HG03280 (cell line): Measurements from ENCODE around the gene PAPSS2.
A peak's percentile ranks its signal among the peaks of the same experiment; 100 is the strongest.
"Not testable (repeated sequence)": the region's sequence is repeated elsewhere in the genome, so short reads cannot be mapped to it uniquely, and the experiment has no call there.

ENCODE experiments used
- ATAC-seq: cut with Tn5 transposase; IDR thresholded peaks from one replicate; pipeline ENCODE4 v1.9.1; 2021; ENCODE audit warnings: mild to moderate bottlenecking, moderate library complexity; ENCODE audit not compliant: unreplicated experiment

The PAPSS2 gene

GRCh38 chr10:87659571-87660483, at the start of gene PAPSS2:
Gene PAPSS2, plus strand, starts transcription at chr10:87659878. Its CDS starts 104 bp downstream, at chr10:87659982.
- no peak for ATAC-seq

DNA sequence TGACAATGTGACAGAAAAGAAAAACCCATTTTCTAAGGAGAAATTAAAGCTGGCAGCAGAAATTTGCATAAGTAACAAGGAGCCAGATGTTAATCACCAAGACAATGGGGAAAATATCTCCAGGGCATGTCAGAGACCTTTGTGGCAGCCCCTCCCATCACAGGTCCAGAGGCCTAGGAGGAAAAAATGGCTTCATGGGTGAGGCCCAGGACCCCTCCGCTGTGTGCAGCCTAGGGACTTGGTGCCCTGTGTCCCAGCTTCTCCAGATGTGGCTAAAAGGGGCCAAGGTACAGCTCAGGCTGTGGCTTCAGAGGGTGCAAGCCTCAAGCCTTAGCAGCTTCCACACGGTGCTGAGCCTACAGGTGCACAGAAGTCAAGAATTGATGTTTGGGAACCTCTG, 48.3 kb upstream of the PAPSS2 start:
- ATAC-seq = not testable (repeated sequence)

DNA sequence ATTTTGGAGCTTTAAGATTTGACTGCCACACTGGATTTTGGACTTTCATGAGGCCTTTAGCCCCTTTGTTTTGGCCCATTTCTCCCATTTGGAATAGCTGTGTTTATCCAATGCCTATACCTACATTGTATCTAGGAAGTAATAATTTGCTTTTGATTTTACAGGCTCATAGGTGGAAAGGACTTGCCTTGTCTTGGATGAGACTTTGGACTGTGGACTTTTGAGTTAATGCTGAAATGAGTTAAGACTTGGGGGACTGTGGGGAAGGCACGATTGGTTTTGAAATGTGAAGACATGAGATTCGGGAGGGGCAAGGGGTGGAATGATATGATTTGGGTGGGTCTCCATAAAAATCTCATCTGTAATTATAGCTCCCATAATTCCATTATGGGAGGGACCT, 47.6 kb upstream of the PAPSS2 start:
- no peak for ATAC-seq

DNA sequence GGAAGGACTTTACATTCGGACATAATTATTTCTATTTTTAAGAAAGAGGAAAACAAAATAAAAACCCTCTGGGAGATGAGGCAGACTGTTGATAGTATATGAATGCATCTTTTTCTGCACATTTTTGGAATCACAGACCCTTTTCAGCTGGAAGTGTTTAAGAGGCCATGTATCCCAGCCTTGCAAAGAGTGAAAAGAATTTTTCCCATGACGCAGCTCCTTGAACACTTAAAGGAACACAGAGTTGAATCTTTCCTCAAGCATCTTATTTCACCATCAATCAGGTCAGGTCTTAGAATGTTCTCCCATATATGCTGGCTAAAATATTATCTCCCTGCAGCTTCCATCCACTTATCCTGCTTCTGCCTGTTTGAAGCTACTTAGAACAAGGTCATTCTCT, 45.9 kb upstream of the PAPSS2 start:
- ATAC-seq = no peak

- no peak for ATAC-seq
Observed at GRCh38 chr10:87615856-87616255, 43.8 kb upstream of the PAPSS2 start.

DNA sequence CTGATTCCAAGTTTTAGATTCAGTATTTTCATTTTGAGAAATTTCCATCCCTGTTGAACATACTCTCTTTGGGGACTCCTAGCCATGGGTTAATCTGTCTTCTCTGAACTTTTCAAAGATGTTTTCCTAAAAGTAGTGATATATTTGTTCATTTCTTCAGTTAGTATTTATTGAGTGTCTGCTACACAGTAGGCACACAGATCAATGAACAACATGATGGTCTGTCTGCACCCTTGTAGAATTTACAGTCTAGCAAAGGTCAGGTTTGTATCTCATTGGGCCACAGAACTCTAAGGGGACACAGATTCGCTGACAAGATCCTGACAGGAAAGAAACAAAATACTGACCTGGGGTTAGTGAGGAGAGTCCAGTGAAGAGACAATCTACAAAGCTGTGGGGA, 42.2 kb upstream of the PAPSS2 start:
- ATAC-seq = no peak

DNA sequence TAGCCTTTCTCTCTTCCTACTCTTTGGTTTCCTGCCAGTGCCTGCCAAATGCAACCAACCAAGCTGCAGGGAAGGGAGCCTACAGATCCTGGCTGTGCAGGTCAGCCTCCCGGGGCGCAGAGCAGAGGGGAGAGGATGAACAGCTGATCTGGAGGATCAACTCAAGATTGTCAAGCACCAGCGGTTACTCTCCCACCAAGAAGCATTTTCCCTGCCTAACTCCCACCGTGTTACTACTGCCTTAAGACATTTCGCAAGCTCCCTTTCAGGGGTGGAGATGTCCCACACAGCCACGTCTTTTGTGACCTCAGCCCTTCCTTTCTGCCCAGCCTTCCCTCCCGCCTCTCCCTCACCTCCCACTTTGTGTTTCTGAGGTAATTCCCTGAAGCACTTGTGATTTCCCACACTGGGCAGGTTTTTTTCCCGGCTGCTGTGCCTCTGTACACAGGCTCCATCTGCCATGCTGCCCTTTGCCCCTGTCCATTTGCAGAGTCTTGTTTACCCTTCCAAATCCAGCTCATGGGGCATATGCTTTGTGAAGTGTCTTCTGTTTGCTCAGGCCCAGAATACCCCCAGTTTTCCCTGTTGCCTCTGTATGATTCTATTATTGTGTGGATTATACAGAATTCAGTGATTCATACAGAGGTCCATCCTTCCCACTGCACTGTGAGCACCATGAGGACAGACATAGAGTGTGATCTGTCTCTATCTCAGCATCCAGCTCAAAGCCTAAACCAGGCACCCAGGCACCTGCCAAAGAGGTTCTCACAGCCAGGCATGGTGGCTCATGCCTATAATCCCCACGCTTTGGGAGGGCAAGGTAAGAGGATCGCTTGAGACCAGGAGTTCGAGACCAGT, 40.9 kb upstream of the PAPSS2 start:
- ATAC-seq = no peak

GRCh38 chr10:87619705-87620104, 40.0 kb upstream of the PAPSS2 start:
- ATAC-seq = no peak

GRCh38 chr10:87621440-87621839, 38.2 kb upstream of the PAPSS2 start:
- ATAC-seq = not testable (repeated sequence)

- peak; percentile 55 for ATAC-seq
Observed at GRCh38 chr10:87622314-87623004, 37.2 kb upstream of the PAPSS2 start.

GRCh38 chr10:87623191-87623590, 36.5 kb upstream of the PAPSS2 start:
- no peak for ATAC-seq

- no peak for ATAC-seq
Observed at GRCh38 chr10:87625661-87626060, 34.0 kb upstream of the PAPSS2 start.

GRCh38 chr10:87626422-87626892, 33.2 kb upstream of the PAPSS2 start:
- no peak for ATAC-seq

- no peak for ATAC-seq
Observed at GRCh38 chr10:87630171-87630570, 29.5 kb upstream of the PAPSS2 start.

- no peak for ATAC-seq
Observed at GRCh38 chr10:87632454-87632853, 27.2 kb upstream of the PAPSS2 start.

DNA sequence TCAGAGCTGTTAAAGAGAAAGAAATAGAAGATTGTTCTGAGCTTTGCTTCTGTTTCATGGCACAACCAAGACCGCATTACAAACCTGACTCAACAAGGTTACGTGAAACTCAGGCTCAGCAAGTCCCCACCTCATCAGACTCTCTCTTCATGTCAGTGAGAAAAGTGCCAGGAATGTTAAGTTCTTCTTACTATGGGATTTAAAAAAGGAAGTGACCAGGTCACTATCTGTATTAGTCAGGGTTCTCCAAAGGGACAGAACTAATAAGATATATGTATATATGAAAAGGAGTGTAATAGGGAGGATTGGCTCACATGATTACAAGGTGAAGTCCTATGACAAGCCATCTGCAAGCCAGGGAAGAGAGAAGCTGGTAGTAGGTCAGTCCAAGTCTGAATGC, 25.4 kb upstream of the PAPSS2 start:
- no peak for ATAC-seq

DNA sequence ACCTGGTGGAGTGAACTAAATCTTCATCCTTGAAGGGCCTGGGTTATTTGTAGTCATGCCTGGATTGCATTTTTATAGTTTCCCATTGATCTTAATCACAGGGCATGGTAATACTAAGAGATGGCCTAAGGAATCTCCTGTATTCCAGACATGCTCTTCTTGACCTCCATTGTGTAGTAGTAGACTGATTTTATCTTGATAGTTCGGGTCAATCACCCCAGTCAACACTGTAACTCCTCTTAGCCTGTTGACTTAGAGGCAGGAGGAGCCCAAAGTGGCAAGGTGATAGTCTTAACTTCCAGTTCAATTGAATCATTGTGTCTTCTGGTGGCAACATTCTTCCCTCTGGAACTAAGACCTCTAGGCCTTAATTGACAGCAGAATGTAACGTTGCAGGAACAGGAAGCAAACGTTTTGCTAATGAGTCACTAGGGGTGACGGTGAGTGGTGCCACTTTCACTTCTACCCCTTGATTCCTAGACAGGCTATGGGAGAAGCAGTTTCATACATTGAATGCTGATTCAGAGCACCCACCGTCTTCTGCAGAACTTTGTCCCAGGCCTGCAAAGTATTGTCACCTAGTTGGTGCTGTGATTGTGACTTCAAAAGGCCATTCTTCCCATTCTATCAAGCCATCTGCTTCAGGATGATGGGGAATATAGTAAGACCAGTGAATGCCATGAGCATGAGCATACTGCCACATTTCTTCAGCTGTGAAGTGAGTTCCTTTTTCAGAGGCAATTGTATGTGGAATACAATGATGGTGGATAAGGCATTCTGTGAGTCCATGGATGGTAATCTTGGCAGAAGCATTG, 24.0 kb upstream of the PAPSS2 start:
- peak; percentile 55 for ATAC-seq

DNA sequence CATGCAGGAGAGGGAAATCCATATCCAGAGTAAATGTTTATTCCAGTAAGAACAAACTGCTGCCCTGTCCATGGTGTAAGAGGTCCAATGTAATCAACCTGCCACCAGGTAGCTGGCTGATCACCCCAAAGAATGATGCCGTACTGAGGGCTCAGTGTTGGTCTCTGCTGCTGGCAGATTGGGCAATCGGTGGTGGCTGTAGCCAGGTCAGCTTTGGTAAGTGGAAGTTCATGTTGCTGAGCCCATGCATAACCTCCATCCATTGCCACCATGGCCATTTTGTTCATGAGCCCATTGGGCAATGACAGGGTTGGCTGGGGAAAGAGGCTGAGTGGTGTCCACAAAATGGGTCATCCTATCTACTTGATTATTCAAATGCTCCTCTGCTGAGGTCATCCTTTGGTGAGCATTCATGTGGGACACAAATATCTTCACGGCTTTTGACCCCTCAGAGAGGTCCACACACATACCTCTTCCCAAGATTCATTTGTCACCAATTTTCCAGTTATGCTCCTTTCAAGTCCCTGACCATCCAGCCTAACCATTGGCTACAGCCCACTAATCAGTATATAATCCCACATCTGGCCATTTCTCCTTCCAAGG, 23.3 kb upstream of the PAPSS2 start:
- no peak for ATAC-seq

DNA sequence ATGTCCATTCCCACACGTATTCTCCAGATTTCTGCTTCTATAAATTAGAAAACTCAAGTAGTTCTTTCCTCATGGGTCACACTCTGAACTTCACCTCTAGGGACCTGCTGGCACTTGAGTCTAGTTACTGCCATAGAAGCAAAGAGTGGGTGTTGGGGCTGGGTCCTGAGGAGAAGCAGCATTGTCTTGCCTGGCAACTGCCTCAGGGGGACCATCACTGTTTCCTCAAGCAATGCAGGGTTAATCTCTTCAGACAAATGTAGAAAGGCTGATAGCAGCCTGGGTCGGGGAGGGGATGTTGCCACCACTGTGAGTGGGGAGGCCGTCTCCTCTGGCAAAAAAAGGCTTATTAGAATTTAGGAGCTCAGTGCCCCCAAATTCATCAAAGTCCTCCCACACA, 20.2 kb upstream of the PAPSS2 start:
- ATAC-seq = no peak

DNA sequence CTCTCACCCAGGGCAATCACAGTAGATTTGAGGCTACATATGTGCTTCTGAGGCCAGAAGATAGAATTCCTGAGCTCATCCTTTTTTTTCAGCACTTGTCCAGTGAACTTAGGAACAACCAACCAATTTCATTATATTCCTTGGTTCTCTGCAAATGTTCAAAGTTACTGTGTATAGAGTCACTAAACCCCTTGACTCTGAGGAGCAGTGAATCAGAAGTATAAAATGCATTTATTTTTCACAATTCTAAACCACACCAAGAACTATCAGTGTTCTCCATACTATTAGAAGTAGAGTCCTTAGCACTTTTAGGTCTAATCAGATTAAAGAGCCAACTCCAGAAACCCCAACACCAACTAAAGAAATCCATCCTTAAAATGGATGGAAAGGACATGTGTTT, 19.6 kb upstream of the PAPSS2 start:
- no peak for ATAC-seq
